MM.1S (cell line): ENCODE data around the gene VTN.

ENCODE experiments used
- EZH2 ChIP-seq: fragments of 300-600 bp; sonication (generic); optimal IDR thresholded peaks from 2 replicates; pipeline ENCODE3; 2017; ENCODE audit warnings: low read depth, mild to moderate bottlenecking, antibody characterized with exemption, low read length, mixed read lengths
- EZH2phosphoT487 ChIP-seq: fragments of 300-600 bp; sonication (generic); IDR thresholded peaks from 2 replicates; pipeline ENCODE4 v1.6.1; 2018; ENCODE audit warnings: antibody characterized with exemption, low read length
- TF ChIP-seq, protein P1 (sequence below): fragments of 300-600 bp; sonication (generic); IDR thresholded peaks from 2 replicates; pipeline ENCODE4 v1.5.1; 2016; ENCODE audit warnings: antibody characterized with exemption, low read length, mixed read lengths

DNA sequence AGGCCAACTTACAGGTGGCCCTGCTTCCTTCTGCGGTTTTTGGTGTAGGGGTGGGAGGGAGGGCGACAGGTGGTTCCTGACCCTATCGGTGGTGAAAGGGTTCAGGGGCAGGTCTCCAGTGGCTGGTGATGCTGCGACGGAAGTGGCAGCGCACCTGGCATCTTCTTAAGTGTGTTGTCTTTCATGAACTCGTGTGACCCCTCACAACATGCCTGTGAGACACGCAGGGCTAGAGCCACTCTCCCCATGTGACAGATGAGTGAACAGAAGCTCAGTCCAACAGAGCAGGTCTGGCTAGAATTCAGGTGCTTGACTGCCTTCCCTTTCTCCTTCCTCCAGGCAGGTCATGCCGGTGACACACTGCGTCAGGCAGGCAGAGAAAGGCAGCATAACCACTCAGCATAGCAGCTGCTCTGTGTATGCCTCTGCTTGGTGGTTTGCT lies 26.6 kb downstream of the VTN start:
- TF ChIP-seq, protein P1, sequence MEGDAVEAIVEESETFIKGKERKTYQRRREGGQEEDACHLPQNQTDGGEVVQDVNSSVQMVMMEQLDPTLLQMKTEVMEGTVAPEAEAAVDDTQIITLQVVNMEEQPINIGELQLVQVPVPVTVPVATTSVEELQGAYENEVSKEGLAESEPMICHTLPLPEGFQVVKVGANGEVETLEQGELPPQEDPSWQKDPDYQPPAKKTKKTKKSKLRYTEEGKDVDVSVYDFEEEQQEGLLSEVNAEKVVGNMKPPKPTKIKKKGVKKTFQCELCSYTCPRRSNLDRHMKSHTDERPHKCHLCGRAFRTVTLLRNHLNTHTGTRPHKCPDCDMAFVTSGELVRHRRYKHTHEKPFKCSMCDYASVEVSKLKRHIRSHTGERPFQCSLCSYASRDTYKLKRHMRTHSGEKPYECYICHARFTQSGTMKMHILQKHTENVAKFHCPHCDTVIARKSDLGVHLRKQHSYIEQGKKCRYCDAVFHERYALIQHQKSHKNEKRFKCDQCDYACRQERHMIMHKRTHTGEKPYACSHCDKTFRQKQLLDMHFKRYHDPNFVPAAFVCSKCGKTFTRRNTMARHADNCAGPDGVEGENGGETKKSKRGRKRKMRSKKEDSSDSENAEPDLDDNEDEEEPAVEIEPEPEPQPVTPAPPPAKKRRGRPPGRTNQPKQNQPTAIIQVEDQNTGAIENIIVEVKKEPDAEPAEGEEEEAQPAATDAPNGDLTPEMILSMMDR = no peak
- TF ChIP-seq EZH2phosphoT487 (no peak), EZH2 (no peak)
